Stimulated activated CD8-positive, alpha-beta memory T cell treated with anti-CD3 and anti-CD28 coated beads, Interleukin-7, amount 100 ng/mL, for 24 hours (primary cell): ENCODE measurements around the gene IL1RAPL1.

Source experiments
- DNase-seq: peaks from one replicate; pipeline ENCODE4 v3.0.0-alpha.2; 2020; ENCODE audit warnings: low read depth

IL1RAPL1 gene

DNA sequence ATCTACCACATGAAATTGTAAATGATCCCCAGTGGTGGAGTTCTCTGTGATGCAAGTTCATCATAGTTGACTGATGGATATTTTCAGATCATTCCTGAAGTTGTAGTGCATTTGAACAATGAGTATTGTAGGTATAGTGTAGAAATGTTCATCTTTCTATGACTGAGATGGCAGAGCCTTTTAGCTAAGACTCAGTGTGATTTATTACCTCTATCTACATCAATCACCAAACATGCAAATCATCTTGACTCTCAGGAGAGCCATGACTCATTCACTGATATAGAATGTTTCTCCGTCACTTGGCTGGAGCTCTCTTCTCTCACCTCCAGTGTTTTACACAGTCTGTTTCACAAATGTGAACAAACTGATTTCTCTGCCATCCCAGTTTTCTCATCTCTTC lies 392.6 kb downstream of the IL1RAPL1 start:
- DNase-seq: no peak

DNA sequence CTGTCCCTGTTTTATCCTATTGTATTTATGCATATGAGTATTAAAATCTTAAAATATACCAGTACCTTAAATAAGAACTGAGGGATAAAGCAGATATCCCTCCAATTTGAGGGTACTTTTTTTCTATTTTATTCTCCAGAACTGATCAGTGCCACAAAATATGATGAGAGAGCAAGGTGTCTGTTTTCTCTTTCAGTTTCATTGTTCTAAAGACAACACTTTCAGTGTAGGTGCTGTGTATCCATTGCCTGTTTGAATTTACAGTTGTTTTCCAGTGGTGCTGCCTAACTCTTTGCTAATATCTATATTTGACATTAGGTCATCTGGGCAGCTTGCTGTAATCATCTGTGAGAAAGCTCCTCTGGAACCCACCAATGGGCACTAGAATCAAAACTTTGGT lies 394.7 kb downstream of the IL1RAPL1 start:
- DNase-seq: no peak

DNA sequence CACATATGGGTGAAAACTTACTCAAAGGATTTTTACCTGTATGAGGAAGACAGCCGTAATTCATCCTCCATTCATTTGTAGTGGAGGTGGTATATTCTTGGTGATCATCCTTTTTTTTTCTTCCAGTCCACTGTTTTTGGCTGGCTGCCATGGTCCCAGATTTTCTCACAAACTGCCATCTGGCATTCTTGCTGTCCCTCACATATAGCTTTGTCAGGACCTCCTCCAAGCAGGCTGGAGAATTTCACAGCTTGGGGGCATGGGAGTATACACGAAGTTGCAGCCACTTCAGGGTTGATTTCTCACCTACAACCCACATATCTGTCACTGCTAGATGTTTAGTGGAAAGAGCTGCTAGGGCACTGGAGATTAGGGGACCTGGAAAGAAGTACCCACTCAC lies 401.0 kb downstream of the IL1RAPL1 start:
- no peak for DNase-seq

DNA sequence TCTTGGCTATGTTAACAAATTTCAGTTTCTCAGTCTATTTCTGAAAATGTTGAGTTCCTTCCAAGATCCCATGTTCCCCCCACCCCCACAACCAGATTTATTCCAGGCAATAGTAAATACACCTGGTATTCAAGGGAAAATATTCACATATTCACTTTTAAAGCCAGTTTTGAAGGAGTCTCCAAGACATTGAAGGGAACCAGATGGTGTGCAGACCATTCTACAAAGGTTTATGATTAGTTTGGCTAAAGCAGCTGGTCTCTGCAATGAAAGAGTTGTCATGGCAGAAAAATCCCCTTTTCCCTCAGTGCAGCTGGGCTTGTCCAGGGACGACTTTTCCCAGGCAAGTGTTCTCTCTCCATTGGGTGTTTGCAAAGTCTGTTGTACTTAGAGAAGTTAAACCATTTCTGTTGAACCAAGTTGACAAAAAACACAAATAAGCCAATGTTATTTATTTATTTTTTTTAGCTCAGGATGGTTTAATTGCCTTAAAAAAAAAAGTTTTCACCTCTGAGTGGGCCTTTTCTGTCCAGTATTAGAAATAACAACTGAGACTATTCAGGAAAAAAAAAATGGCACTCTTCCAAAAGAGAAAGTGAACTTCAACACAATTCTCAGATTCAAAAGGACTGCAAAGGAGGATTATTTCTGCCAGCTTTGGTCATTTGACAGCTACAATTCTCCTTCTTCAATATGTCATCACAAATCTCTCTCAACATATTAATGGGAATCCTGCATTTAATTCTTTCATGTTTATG lies 410.6 kb downstream of the IL1RAPL1 start:
- DNase-seq: no peak

GRCh38 chrX:28998609-28999135 lies 411.4 kb downstream of the IL1RAPL1 start:
- DNase-seq: no peak

GRCh38 chrX:29012867-29013266 lies 425.6 kb downstream of the IL1RAPL1 start:
- no peak for DNase-seq

GRCh38 chrX:29023207-29023606 lies 436.0 kb downstream of the IL1RAPL1 start:
- no peak for DNase-seq

GRCh38 chrX:29024871-29025270 lies 437.6 kb downstream of the IL1RAPL1 start:
- no peak for DNase-seq

DNA sequence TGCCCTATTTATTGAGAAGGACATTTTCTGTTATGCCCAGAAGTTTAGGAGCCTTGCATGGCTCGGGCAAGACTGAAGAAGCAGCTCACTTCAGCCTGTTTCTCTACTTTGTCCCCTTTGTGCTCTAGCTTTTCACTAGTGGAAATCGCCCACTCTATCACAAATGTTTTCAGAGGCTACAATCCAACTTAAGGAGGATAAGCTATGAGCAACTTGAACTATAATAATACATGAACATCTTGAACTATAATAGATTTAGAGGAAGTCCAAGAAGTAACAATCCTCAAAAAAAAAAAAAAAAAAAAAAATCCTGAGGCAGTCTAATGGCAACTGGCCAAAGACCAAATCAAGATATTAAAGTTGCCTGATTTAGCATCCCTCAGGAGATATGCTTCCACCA lies 452.3 kb downstream of the IL1RAPL1 start:
- no peak for DNase-seq

- DNase-seq: no peak
Measured at GRCh38 chrX:29040160-29040559, 452.9 kb downstream of the IL1RAPL1 start.

GRCh38 chrX:29042341-29042740 lies 455.1 kb downstream of the IL1RAPL1 start:
- DNase-seq: no peak

DNA sequence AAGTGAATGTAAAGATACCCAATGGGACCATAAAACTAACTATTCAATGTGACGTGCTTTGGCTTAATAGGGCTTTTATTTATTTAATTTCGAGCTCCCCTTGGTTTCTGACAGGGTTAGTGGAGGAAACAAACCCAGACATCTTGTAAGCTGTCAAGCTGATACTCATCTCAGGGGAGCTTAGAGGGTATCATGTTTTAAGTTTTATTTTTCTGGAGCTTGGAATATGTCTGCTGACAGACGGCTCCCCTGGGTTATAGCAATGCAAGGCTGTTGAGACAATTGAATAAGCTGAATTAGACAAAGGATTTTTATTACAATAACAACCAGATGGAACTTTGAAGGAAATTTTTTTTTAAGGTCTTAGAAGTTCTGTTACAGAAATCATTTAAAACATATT lies 456.5 kb downstream of the IL1RAPL1 start:
- no peak for DNase-seq

- DNase-seq: no peak
Measured at GRCh38 chrX:29044423-29045184, 457.4 kb downstream of the IL1RAPL1 start.

GRCh38 chrX:29065477-29065876 lies 478.2 kb downstream of the IL1RAPL1 start:
- DNase-seq: no peak

DNA sequence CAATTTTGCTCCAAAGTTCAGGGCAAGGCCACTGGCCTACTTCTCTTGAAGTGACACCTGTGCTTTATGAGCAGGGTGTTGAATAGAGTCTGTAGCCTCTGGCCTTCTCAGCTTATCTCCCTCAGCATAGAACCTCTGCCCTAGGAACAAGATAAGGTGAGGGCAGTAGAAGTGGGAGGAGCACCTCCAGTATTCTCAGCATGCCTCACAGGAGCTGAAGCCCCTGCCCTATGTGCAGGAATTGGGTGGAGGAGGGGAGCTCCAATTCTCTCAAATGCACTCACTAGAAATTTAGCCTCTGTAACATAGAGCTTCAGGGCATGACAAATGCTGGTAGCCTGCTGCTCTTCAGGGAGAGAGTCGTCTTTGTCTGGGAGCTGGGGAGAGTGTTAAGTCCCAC lies 479.3 kb downstream of the IL1RAPL1 start:
- no peak for DNase-seq

DNA sequence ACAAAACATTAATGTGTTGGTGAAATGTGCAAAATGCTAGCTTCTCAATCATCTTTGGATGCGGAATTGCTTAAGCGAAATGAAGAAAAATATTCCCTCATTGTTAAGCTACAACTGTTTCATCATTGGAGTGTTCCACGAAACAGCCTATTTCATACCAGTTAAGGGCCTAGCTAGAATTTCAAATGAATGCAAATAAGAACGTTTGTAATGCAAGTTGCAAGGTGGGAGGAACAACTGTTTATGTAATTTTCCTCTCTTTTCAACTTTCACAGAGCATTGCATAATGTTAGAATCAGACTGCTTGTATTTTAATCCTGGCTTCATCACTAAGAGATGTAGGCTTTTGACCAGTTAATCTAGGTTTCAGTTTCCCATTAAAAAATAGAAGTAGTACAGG lies 480.1 kb downstream of the IL1RAPL1 start:
- no peak for DNase-seq

DNA sequence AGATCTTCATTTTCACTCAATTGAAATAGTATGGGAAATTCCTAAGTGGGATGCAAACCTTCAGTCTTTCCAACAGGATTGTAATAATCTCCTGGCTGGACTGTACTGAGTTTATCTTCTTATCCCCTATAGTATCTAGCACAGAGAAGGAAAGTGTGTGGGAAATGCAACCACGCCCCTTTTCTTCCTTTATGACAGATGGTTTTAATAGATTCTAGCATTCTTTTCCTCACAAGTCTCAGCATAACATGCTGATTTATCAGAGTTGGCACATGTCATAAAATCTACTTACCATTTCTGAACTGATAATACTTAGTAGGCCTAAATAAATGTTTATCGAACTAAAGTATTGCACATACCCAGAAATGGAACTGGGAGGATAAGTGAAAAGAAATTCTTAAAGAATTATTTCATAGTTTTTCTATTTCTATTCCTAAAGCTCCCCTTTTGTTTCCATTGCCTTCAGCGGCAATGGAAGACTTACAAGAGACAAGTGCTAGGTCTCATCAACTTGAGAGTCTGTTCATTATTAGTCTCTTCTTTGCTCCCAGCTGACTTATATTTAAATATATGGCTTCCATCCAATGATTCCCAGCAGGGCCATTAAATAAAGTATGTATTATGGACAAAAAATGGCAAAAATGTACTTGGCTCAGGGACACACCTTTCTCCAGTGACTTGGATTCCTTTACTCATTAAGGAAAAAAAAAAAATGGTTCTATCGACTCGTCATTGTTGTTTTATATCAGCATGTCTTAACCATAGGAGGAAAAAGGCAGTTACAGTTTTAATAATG lies 484.5 kb downstream of the IL1RAPL1 start:
- DNase-seq: no peak

DNA sequence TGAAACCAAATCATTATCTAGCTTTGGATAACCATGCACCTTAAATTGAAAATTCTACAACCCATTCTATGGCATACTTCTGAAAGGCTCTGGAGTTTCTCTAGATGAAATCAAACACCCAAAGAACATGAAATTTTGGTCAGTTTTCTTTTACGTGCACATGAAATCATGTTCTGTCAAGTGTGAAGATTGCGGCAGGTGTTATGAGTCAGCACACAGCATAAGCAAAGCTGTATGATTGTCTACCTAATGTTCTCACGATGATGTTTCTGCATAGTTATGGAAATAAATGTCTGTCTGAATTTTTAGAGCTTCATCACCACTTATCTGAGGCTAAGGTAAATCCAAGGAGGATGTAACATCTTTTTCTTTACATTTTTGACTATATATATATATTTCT lies 495.3 kb downstream of the IL1RAPL1 start:
- no peak for DNase-seq

- DNase-seq: no peak
Measured at GRCh38 chrX:29083823-29084222, 496.6 kb downstream of the IL1RAPL1 start.

- no peak for DNase-seq
Measured at GRCh38 chrX:29090811-29091210, 503.6 kb downstream of the IL1RAPL1 start.

DNA sequence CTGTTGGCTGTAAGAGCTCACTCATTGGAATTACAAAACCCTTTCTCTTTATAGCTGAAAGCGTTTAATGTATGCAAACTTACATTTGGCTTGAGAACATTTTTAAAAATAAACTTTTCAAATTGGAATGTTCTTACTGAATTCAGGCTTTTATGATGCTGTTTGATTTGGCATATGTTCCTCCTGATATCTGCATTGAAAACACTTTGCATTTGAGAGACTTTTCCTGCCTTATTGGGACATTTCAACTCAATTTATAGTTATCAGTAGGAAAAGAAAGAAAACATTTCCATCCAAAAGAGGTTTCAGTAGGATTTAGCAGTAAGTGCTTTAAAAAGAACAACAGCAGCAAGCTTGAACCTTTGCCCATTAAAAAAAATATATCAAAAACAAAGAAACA lies 520.0 kb downstream of the IL1RAPL1 start:
- DNase-seq: no peak

DNA sequence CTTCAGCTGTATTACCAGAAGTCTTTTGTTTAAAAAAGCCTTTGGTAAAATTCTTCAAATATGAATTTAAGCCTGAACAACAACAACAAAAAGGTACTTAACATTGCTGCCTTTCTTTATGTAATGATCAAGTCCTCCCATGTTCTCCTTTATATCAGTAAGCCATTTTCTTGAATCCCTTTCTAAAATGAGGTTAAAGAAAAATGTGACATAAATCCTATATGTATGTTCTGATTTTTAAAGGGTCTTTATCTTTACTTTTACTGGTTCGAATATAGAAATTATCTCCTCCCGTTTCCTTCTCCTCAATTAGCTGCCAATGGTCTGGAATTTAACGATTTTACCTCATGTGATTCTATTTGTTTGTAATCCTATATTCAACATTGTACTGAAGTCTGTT lies 522.8 kb downstream of the IL1RAPL1 start:
- DNase-seq: no peak

DNA sequence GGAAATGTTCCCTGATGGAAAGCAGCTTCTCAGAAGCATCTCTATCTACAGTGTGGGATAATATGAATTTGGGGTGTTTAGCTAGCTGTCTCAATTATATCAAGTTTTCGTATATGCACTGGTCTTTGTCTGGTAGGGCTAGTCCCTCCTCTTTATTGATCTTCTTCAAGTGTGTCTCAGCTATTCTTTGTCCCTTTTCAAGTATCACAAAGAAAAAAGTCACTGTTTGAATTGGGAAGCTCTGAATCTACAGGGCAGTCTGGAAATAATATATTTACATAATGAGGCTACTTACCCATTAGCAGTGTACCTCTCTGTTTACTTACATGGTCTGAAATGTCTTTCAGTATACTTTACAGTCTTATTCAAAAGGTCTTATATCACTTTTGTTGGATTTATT lies 526.0 kb downstream of the IL1RAPL1 start:
- DNase-seq: no peak
